Measurements from ENCODE around the gene ZFAND3.

DNA sequence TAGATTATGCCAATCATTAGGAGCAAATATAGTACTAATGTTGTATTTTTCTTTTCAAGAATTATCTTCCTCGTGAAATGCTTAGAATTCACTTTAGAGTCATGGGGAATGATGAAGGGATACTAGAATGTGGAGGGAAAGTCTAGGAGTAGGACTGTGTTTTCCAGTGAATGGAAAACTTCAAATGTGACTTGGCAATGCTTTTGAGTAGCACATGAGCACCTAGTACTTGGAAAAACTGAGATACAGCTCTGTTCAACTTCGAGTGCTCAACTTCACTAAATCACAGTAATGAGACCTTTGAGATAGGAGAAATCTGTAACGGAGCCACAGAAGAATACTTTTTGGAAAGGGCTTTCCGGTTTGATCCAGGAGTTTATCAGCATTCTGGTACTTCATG lies 272.9 kb downstream of the ZFAND3 start:
- TF ChIP-seq, protein P1, sequence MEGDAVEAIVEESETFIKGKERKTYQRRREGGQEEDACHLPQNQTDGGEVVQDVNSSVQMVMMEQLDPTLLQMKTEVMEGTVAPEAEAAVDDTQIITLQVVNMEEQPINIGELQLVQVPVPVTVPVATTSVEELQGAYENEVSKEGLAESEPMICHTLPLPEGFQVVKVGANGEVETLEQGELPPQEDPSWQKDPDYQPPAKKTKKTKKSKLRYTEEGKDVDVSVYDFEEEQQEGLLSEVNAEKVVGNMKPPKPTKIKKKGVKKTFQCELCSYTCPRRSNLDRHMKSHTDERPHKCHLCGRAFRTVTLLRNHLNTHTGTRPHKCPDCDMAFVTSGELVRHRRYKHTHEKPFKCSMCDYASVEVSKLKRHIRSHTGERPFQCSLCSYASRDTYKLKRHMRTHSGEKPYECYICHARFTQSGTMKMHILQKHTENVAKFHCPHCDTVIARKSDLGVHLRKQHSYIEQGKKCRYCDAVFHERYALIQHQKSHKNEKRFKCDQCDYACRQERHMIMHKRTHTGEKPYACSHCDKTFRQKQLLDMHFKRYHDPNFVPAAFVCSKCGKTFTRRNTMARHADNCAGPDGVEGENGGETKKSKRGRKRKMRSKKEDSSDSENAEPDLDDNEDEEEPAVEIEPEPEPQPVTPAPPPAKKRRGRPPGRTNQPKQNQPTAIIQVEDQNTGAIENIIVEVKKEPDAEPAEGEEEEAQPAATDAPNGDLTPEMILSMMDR (IDR thresholded peaks at IDR 0.05): no peak
- no peak for TF ChIP-seq EZH2 (IDR thresholded peaks at IDR 0.05; ENCODE audit: borderline replicate concordance, insufficient read depth, low read depth, low read length, poor library complexity, severe bottlenecking)
